Activated CD4-positive, alpha-beta T cell treated with anti-CD3 and anti-CD28 coated beads for 36 hours (primary cell): ENCODE measurements around the gene ARF1. TPM values are rescaled to one million over a fixed set of nuclear protein-coding genes. Genes with fewer than 3 reads are reported as not detected.

Source experiments
- ATAC-seq: fragments of 200-7000 bp; cut with Tn5 transposase; one replicate; pipeline ENCODE4 v1.10.0; 2021; ENCODE audit warnings: mild to moderate bottlenecking, moderate library complexity
- CTCF ChIA-PET: fragments of 350-600 bp; sonication (Branson Sonifier 250); formaldehyde crosslinking; loops from one replicate; lab custom pipeline; 2021; ENCODE audit warnings: antibody characterized with exemption; lab: Charles Lee
- POLR2A ChIA-PET: fragments of 350-600 bp; sonication (Branson Sonifier 250); formaldehyde crosslinking; loops from one replicate; lab custom pipeline; 2021; ENCODE audit warnings: antibody characterized with exemption, inconsistent platforms; lab: Charles Lee
- DNase-seq: peaks from one replicate; pipeline ENCODE4 v3.0.0-alpha.2; 2020
- H3K27ac Mint-ChIP-seq: one replicate; pipeline ENCODE4 v1.8.0; 2021; ENCODE audit warnings: mixed read lengths
- H3K27me3 Mint-ChIP-seq: one replicate; pipeline ENCODE4 v1.8.0; 2021; ENCODE audit warnings: mixed read lengths
- H3K36me3 Mint-ChIP-seq: one replicate; pipeline ENCODE4 v1.8.0; 2021; ENCODE audit warnings: low read depth, mixed read lengths
- H3K4me1 Mint-ChIP-seq: one replicate; pipeline ENCODE4 v1.8.0; 2021; ENCODE audit warnings: mixed read lengths
- H3K4me3 Mint-ChIP-seq: one replicate; pipeline ENCODE4 v1.8.0; 2021; ENCODE audit warnings: mild to moderate bottlenecking, moderate library complexity, mixed read lengths
- H3K9me3 Mint-ChIP-seq: one replicate; pipeline ENCODE4 v1.8.0; 2021; ENCODE audit warnings: low read depth, mixed read lengths
- intact Hi-C, 2 experiments: fragments of 100-400 bp; cut with DNase I in 1 of 2; cut with micrococcal nuclease in 1 of 2; formaldehyde crosslinking; loops; one replicate each; pipeline versions ENCODE4 v1.14.2 to v1.15.1; 2022 to 2024; cut with DNase I, micrococcal nuclease
- total RNA-seq, 2 experiments: library from RNA; stranded (reverse); gene quantifications; one replicate each; pipeline ENCODE4 v1.2.3, GENCODE V29; 2021

The ARF1 gene
- total RNA-seq, 2 experiments from 2014 or later = 325 to 337 TPM

- no peak for ATAC-seq
- no peaks in the 10 kb centered on the region for H3K9me3 Mint-ChIP-seq
- no peak overlapping the region for H3K27ac Mint-ChIP-seq
- H3K36me3 Mint-ChIP-seq = no peaks in the 10 kb centered on the region
- CTCF ChIA-PET = interaction anchor here (1.0 kb wide), 1 partner anchor 59 kb away, joined by 4 read pairs; no protein-coding TSS in a partner anchor
- no peak overlapping the region for H3K4me3 Mint-ChIP-seq
- H3K27me3 Mint-ChIP-seq = peaks cover 34% of the 10 kb centered on the region
- intact Hi-C loops = loop anchor here in 1 of 2 experiments (2.0 kb wide), 1 partner anchor 116 kb away; no protein-coding TSS in a partner anchor
- POLR2A ChIA-PET = no interaction called here
- H3K4me1 Mint-ChIP-seq = peaks cover 9% of the 10 kb centered on the region
- DNase-seq = no peak
These were observed 24.1 kb upstream of the ARF1 start for GRCh38 chr1:228058172-228058948.

- H3K27me3 Mint-ChIP-seq = peaks cover 32% of the 10 kb centered on the region
- H3K4me1 Mint-ChIP-seq = peaks cover 9% of the 10 kb centered on the region
- ChIA-PET POLR2A (no interaction called here), CTCF (interaction anchor here (1.0 kb wide), 1 partner anchor 60 kb away, joined by 4 read pairs; no protein-coding TSS in a partner anchor)
- DNase-seq (peak; percentile 64), ATAC-seq (peak; percentile 52)
- H3K4me3 Mint-ChIP-seq = peak overlapping the region; percentile 51
- H3K9me3 Mint-ChIP-seq = no peaks in the 10 kb centered on the region
- no peaks in the 10 kb centered on the region for H3K36me3 Mint-ChIP-seq
- intact Hi-C loops = loop anchor here in 1 of 2 experiments (1.0 to 2.0 kb wide), 8 partner anchors 23 to 217 kb away; partner anchors contain the start of genes ARF1, C1orf35, GUK1 and MRPL55
- no peak overlapping the region for H3K27ac Mint-ChIP-seq
These were observed 23.4 kb upstream of the ARF1 start for GRCh38 chr1:228058949-228059633.

GRCh38 chr1:228059634-228060457 lies 22.7 kb upstream of the ARF1 start:
- CTCF ChIA-PET = no interaction called here
- peak; percentile 91 for DNase-seq
- H3K36me3 Mint-ChIP-seq = no peaks in the 10 kb centered on the region
- no peaks in the 10 kb centered on the region for H3K9me3 Mint-ChIP-seq
- H3K27me3 Mint-ChIP-seq = peaks cover 30% of the 10 kb centered on the region
- POLR2A ChIA-PET = interaction anchor here (1.2 kb wide), 1 partner anchor 23 kb away, joined by 3 read pairs; the partner anchor contains the start of gene ARF1
- intact Hi-C loops = loop anchor here in 1 of 2 experiments (1.0 to 2.0 kb wide), 9 partner anchors 22 to 272 kb away; partner anchors contain the start of genes ARF1, C1orf35, GUK1 and MRPL55
- peak; percentile 85 for ATAC-seq
- peaks cover 9% of the 10 kb centered on the region for H3K4me1 Mint-ChIP-seq
- peak overlapping the region; percentile 51 for H3K4me3 Mint-ChIP-seq
- no peak overlapping the region for H3K27ac Mint-ChIP-seq

DNA sequence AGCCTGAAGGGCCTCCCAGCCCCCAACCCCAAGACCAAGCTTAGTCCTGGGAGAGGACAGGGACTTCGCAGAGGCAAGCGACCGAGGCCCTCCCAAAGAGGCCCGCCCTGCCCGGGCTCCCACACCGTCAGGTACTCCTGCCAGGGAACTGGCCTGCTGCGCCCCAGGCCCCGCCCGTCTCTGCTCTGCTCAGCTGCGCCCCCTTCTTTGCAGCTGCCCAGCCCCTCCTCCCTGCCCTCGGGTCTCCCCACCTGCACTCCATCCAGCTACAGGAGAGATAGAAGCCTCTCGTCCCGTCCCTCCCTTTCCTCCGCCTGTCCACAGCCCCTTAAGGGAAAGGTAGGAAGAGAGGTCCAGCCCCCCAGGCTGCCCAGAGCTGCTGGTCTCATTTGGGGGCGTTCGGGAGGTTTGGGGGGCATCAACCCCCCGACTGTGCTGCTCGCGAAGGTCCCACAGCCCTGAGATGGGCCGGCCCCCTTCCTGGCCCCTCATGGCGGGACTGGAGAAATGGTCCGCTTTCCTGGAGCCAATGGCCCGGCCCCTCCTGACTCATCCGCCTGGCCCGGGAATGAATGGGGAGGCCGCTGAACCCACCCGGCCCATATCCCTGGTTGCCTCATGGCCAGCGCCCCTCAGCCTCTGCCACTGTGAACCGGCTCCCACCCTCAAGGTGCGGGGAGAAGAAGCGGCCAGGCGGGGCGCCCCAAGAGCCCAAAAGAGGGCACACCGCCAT lies 21.9 kb upstream of the ARF1 start:
- Mint-ChIP-seq H3K9me3 (no peaks in the 10 kb centered on the region), H3K27ac (no peak overlapping the region), H3K27me3 (peaks cover 29% of the 10 kb centered on the region), H3K4me1 (peaks cover 9% of the 10 kb centered on the region), H3K4me3 (no peak overlapping the region), H3K36me3 (no peaks in the 10 kb centered on the region)
- intact Hi-C loops = loop anchor here in 1 of 2 experiments (1.0 kb wide), 1 partner anchor 272 kb away; no protein-coding TSS in a partner anchor
- no peak for ATAC-seq
- DNase-seq = no peak
- POLR2A ChIA-PET = interaction anchor here (0.6 to 1.2 kb wide), 2 partner anchors 22 to 24 kb away, joined by 3 read pairs; partner anchors contain the start of gene ARF1
- CTCF ChIA-PET = no interaction called here

- intact Hi-C loops = no loop called here
- DNase-seq (no peak), ATAC-seq (no peak)
- H3K4me1 Mint-ChIP-seq = peaks cover 9% of the 10 kb centered on the region
- no peak overlapping the region for H3K27ac Mint-ChIP-seq
- ChIA-PET POLR2A (no interaction called here), CTCF (no interaction called here)
- no peaks in the 10 kb centered on the region for H3K9me3 Mint-ChIP-seq
- no peaks in the 10 kb centered on the region for H3K36me3 Mint-ChIP-seq
- H3K27me3 Mint-ChIP-seq = peaks cover 25% of the 10 kb centered on the region
- H3K4me3 Mint-ChIP-seq = no peak overlapping the region
These were observed 21.0 kb upstream of the ARF1 start for GRCh38 chr1:228061411-228062084.

DNA sequence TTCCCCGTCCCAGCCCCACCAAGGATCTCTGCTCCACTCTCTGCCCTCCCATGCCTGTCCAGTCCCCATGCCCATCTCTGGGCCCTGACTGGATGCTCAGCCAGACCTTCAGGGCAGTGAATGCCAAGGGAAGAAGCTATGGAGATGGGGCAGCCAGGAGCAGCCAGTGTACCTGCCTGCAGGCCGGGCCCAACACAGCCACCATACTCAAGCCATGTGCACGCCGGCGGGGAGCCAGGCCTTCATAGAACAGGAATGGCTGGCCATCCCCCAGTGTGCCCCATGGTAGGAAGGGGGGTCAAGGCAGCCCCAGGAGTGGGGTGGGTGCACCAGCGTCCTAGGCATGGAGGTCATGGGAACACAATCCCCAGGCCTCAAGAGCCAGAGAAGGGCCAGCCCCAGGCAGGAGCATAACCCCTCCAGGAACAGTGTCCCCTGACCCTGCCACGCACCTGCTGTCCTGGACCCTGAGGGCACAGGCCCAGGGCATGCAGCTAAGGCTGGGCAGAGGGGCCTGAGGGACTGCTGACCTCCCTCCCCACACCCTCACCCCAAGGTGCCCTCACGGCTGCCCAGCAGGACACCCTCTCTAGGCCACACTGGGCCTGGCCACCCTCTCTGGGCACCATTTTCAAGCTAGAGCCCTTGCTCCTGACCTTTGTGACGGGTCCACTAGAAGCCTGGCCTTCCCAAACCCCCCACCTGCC lies 20.3 kb upstream of the ARF1 start:
- intact Hi-C loops = no loop called here
- CTCF ChIA-PET = interaction anchor here (0.6 kb wide), 1 partner anchor 22 kb away, joined by 4 read pairs; no protein-coding TSS in a partner anchor

DNA sequence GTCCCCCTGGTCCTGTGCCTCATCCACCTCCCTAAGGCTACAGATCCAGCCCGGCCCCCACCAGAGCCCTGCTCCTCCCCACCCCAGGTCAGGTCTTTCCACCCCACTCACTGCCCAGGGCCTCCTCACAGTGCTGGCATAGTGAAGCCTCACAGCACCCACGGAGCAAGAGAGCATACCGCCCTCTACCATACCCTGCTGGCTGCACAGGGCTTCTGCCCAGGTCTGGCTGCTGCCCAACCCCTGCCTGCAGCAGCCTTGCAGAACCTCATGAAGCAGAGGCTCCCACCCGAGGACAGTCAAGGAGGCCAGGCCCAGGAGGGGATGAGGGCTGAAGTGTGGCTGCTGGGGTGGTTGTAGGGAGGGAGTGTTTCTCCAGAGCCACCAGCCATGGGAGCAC lies 19.7 kb upstream of the ARF1 start:
- CTCF ChIA-PET = interaction anchor here (0.6 kb wide), 1 partner anchor 23 kb away, joined by 4 read pairs; no protein-coding TSS in a partner anchor

More for the DNA sequence above, 20.3 kb upstream of the ARF1 start:
- Mint-ChIP-seq H3K36me3 (no peaks in the 10 kb centered on the region), H3K9me3 (no peaks in the 10 kb centered on the region), H3K4me1 (peaks cover 9% of the 10 kb centered on the region), H3K27ac (no peak overlapping the region), H3K4me3 (no peak overlapping the region), H3K27me3 (peaks cover 24% of the 10 kb centered on the region)
- POLR2A ChIA-PET = no interaction called here
- DNase-seq (no peak), ATAC-seq (no peak)

GRCh38 chr1:228063251-228064191 lies 19.0 kb upstream of the ARF1 start:
- ChIA-PET POLR2A (no interaction called here), CTCF (interaction anchor here (0.6 kb wide), 1 partner anchor 24 kb away, joined by 4 read pairs; no protein-coding TSS in a partner anchor)
- no peaks in the 10 kb centered on the region for H3K36me3 Mint-ChIP-seq
- H3K4me3 Mint-ChIP-seq = no peak overlapping the region
- ATAC-seq = no peak
- intact Hi-C loops = no loop called here
- H3K4me1 Mint-ChIP-seq = peaks cover 9% of the 10 kb centered on the region
- no peak for DNase-seq
- H3K27ac Mint-ChIP-seq = no peak overlapping the region
- H3K27me3 Mint-ChIP-seq = peaks cover 16% of the 10 kb centered on the region
- H3K9me3 Mint-ChIP-seq = no peaks in the 10 kb centered on the region

More for the DNA sequence above, 19.7 kb upstream of the ARF1 start:
- H3K4me1 Mint-ChIP-seq = peaks cover 9% of the 10 kb centered on the region
- no peaks in the 10 kb centered on the region for H3K36me3 Mint-ChIP-seq
- no peak for ATAC-seq
- no peak for DNase-seq
- no peak overlapping the region for H3K4me3 Mint-ChIP-seq
- POLR2A ChIA-PET = no interaction called here
- intact Hi-C loops = no loop called here
- H3K9me3 Mint-ChIP-seq = no peaks in the 10 kb centered on the region
- H3K27ac Mint-ChIP-seq = no peak overlapping the region
- H3K27me3 Mint-ChIP-seq = peaks cover 21% of the 10 kb centered on the region

- ATAC-seq (no peak), DNase-seq (no peak)
- no peaks in the 10 kb centered on the region for H3K9me3 Mint-ChIP-seq
- no peak overlapping the region for H3K4me3 Mint-ChIP-seq
- ChIA-PET CTCF (no interaction called here), POLR2A (no interaction called here)
- intact Hi-C loops = no loop called here
- peaks cover 9% of the 10 kb centered on the region for H3K4me1 Mint-ChIP-seq
- no peak overlapping the region for H3K27ac Mint-ChIP-seq
- no peaks in the 10 kb centered on the region for H3K36me3 Mint-ChIP-seq
- peaks cover 14% of the 10 kb centered on the region for H3K27me3 Mint-ChIP-seq
These were observed 18.2 kb upstream of the ARF1 start for GRCh38 chr1:228064296-228064695.
